NCI-H1436 treated with DMSO at 0.1 percent for 48 hours (cell line): ENCODE data around the gene MYO15B.

Experiments used
- DNase-seq: peaks from one replicate; lab custom pipeline; 2025; lab: John Stamatoyannopoulos, UW

MYO15B gene

GRCh38 chr17:75639327-75639726 lies 51.7 kb downstream of the MYO15B start:
- DNase-seq, result no peak

GRCh38 chr17:75639771-75640555 lies 52.4 kb downstream of the MYO15B start:
- DNase-seq, result no peak

GRCh38 chr17:75640556-75641119 lies 53.0 kb downstream of the MYO15B start:
- DNase-seq, result no peak

- no peak for DNase-seq
These were observed 53.7 kb downstream of the MYO15B start for GRCh38 chr17:75641343-75641742.

DNA sequence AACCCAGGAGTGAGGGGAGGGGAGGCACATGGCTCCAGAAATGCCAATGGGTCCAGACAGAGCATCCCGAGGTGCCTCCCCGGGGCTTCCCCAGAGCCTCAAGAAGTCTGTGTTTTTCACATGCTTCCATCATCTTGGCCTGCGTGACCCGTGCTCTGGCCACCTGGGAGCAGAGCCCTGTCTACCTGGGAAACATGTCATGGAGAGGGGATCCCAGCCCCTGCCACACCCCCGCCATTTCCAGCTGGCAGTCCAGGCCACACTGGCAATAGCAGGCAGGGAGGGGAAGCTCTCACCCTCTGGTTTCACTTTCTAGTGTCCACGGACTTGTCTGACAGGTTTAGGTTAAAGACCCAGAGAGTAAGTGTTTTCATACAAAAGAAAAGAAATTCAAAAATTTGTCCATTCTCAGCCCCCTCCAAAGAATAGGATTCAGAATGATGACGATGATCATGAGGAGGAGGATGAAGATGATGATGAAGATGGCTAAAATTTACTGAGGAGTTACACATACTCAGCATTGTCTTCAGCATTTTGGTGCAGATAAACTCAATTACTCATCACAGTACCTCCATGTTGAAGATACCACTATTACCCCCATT lies 54.7 kb downstream of the MYO15B start:
- no peak for DNase-seq

GRCh38 chr17:75642784-75643642 lies 55.4 kb downstream of the MYO15B start:
- no peak for DNase-seq

GRCh38 chr17:75643643-75644017 lies 56.0 kb downstream of the MYO15B start:
- DNase-seq, result no peak

DNA sequence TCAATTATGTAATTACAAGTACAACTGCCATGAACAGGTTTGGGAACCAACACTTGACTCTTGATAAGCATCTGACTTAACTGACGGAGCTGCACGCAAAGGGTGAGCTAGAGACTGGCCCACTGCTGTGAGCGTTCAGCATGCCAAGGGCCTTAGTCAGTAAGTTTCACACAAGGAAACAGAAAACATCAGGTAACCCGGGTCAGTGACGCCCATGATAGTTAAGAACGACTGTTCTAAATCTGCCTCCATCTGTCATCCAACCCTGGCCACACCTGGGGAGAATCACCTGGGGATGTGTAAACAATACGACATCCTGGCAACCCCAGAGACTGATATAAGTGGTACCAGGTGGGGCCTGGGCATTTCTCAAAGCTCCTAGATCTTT lies 57.9 kb downstream of the MYO15B start:
- DNase-seq, result no peak

GRCh38 chr17:75645889-75646637 lies 58.5 kb downstream of the MYO15B start:
- no peak for DNase-seq

- no peak for DNase-seq
These were observed 59.0 kb downstream of the MYO15B start for GRCh38 chr17:75646638-75646992.

GRCh38 chr17:75647061-75647460 lies 59.5 kb downstream of the MYO15B start:
- DNase-seq, result no peak

- no peak for DNase-seq
These were observed 60.3 kb downstream of the MYO15B start for GRCh38 chr17:75647921-75648320.

DNA sequence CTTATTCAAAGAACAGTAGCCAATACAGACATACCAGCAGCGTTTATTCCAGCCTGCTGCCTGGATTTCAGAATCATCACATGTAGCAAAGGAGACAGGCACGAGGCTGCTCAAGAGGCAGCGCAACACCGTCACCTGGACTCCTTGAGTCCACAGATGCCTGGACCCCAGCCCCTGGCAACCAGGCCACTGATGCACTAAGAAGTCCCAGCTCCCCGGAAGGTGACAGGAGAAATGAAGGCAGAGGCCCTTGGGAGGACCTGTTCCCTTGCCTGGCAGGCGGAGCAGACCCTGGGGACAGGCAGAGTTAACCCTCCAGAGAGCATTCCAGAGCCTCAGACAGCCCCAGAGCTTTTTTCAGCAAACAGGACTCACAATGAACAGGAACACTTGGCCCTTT lies 62.1 kb downstream of the MYO15B start:
- no peak for DNase-seq

DNA sequence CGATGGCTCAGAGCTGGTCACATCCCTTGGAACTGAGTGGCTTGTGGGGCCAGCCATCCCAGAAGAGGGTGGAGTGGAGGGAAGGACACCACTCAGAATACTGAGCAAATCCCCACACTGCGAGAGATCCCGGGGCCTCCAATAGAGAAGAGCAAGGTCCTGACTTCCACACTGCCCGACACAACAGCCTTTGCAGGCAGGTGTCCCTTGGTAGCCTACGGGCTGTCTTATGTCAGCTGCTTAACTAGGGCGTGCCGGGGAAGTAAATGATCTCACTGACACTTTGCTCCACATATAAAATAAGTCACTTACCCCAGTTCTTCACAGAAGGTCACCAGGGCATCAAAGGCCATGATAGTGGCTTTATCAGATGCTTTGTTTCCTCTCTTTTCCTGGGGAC lies 63.3 kb downstream of the MYO15B start:
- no peak for DNase-seq

DNA sequence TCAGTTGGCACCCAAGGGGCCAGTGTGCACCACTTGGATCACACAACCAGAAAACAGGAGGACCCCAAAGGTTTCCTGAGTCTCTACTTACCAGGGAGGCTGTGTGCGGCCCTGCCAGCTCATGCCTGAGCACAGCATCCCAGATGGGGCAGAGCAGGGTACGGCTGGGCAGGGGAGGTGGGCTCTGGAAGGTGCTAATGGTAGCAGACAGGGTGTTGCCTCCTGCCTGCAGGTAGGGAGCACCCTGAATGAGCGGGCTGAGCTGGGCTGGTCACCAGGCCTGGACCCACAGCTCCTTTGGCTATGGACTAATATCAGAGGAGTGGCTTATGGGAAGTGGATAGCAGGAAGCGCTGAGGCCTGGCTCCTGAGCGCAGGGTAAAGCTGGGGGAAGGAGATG lies 64.7 kb downstream of the MYO15B start:
- DNase-seq, result no peak

DNA sequence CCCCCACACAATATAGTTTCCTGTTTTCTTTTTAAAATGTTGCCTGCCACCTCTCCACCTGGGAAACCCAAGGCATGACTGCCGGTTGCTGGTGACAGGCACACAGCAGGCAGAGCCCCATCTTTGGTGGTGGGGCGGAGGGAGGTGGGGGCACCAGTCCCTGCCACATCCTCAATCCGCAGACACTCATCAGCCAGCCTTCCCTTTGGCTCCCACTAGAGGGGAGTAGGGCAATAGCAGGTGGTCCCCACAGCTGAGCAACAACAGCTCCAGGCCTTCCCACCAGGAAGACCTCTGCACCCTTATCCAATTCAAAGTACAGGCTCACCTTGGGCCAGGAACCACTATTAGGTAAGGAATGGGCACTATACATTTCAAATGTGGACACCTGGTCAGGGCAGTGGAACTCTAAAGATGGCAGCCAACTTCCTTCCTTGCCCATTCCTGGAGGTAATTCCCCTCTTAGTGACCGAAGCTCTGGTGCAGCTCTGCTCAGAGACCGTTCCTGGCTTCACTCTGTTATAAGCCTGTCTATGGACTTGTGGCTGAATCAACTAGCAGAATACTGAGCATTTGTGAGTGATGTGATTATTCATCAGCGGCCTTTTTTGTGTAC lies 65.4 kb downstream of the MYO15B start:
- DNase-seq, result no peak

DNA sequence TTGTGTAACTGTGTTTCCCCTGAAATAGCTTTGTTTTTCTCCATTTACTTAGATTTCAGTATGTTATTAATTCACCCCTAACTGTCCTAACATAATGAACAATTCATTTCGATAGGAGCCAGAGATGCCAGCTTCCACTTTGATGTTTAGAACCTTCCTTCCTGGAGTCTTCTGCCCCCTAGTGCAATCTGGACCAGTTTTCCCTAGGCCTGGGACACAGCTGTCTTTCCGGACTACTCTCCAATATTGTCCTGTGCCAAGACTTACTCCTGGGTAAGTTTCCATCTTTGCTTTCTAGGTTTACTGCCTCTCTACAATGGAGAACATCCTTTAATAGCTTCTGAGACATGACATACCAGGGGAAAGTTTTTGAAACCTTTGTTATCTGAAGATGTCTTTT lies 66.6 kb downstream of the MYO15B start:
- DNase-seq, result no peak

GRCh38 chr17:75658237-75658636 lies 70.6 kb downstream of the MYO15B start:
- no peak for DNase-seq

DNA sequence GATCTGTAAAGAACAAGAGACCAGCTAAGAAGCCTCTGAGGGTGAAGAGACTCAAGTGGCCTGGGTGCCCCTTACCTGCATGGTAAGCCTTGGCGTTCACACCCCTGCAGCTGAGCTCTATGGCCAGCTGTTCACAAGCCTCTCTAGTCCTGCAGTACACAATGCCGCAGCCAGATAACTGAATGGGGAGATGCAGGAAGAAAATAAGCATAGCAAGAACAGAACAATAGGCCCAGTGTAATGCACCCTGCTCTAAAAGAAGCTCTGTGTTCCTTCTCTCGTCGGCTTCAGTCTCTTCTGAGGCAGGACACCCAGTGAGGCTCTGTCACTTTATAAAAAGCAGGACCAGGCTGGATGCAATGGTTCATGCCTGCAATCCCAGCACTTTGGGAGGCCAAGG lies 73.9 kb downstream of the MYO15B start:
- no peak for DNase-seq

GRCh38 chr17:75662511-75662910 lies 74.9 kb downstream of the MYO15B start:
- no peak for DNase-seq

- DNase-seq, result no peak
These were observed 76.5 kb downstream of the MYO15B start for GRCh38 chr17:75664099-75664549.
